OCI-M2 (cell line): Measurements from ENCODE around the gene GAB2.

Experiments used
- DNase-seq: peaks from one replicate; lab custom pipeline; 2025; ENCODE audit not compliant: unreplicated experiment; lab: John Stamatoyannopoulos, UW

GAB2 gene

DNA sequence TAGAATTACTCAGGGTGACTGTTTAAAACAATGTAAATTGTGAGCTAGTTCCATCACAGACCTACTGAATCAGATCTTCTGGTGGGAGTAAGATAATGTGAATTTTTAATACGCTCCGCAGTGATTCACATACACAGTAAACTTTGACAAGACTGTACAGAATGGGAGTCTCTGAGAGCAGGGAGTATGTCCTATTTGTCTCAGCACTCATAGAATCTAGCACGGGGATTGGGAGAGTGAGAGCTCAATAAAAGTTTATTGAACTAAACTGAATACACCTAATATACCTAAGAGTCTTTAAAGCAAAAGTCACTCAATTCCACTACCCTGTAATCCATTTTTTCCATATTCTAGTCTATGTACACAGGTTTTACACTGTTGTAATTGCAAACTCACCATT, 11.2 kb upstream of the GAB2 start:
- DNase-seq, result no peak

DNA sequence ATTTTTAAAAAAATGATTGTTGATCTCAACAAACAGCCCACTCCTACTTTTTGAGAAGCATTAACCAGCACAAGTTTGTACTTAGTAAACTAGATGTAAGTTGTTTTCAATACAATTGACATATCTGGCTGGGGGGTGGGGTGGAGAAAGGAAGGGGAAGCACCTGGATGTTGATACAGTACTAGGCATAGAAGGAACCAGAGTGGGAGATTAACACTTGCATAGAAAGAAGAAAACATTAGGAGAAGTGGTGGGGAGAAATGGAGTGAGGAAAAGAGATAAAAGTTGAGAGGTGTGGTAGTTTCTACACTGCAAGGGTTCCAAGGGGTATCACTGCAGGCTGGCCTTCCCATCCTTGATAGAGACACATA, 10.6 kb upstream of the GAB2 start:
- DNase-seq, result no peak

DNA sequence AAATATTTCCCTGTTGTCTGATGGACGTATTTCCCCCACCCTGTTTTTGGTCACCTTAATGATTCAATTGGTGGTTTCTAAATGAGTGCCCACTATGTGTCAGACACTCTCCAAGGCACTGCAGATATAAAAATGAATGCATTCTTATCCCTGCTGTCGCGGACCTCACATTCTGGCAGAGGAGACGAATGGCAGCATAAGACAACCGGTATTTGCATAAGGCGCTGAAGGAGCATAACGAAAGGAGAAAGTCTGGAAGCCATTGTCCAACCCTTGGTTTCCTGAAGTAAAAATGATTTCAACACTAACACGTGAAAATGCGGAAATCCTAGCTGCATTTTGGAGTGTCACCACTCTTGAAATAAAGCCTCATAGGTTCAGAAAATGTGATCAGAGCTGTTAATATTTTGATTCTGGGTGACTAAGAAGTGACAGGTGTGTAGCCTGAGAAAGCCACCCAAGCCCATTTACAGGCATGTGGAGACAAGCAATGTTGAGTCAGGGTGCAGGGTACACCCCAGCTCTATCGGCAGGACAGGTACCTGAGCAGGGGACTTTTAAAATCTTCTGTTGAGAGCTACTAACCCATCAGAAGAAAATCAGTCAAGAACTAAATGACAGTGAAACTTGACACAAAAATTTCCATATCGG, 10.1 kb upstream of the GAB2 start:
- DNase-seq, result no peak

DNA sequence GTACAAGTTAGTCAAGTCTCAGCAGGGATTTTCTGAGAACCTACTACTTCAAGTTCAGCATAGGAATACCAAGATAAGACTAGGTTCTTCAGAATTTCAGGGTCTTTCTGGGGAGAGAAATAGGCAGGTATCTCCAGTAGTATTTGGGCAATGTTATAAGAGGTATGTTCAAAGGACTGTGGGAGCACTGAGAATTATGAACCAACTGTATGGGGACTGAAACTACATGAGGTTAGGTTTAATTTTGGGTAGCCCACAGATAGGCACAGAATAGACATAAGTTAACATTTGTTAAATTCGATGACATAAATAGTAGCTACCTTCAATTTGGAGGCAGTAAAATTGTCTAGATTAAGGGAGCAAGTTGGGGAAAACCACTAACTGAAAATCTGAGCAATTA, 9.2 kb upstream of the GAB2 start:
- DNase-seq, result no peak

DNA sequence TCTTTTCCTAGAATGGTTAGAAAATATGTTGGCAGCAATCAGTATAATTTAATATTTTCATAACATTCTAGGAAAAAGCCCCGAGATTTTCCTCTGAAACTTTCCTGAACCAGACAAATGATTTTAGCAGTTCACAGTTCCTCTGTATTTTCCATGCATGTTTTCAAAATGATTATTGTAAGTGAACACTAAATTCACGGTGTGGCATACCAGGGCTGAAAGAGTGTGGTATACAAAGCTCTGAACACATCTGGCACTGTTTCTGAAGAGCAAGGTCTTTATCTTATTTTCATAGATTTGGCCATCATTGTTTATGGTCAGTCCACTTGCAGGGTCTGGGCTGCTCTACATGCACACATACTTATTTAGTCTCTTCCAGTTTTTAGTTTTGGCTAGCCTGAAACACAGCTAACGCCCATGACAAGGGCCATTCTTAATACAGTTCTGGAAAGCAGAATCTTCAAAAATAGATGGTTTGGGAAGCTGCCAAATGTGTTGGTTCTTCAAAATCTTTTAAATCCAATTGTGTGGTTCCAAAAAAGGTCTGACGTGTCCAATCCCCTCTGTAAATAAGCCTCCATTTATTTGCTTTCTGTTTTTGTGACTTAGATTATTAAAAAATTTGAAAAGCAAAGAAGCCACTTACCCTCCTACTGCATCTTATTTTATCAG, 7.9 kb upstream of the GAB2 start:
- DNase-seq, result no peak

DNA sequence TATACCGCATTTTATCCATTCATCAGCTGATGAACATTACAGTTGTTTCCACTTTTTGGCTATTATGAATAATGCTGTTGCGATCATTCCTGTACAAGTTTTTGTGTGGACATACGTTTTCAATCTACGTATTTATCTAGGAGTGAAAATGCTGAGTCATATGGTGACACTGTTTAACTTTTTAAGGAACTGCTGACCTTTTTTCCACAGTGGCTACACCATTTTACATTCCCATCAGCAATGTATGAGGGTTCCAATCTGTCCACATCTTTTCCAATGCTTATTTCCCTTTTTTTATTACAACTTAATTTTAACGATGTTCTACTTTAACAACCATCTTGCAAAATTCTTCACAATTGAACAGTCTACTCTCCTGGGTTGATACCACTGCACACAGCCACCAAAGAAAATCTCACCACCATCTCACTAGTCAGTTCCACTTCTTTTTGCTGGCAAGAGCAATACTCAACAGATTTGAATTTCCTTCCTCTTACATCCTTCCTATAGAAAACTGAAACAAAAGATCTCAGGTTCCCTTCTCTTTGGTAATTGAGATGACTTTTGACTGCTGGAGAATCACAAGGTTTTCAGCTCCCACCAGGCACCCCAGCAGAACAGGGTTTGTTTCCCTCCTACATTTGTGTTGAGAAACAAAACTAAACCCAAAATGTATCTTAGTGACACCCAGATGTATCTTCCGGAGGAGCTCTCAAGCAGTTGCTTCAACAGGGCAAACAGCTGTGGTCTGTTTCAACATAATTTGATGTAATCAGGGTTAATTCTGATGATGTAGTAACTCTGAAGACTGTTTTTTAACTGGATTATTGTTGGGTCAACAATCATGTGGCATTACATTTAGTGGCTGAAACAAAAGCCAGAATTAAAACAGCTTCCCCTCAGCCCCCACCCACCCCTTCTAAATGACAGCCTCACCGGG, 7.0 kb upstream of the GAB2 start:
- DNase-seq, result no peak

DNA sequence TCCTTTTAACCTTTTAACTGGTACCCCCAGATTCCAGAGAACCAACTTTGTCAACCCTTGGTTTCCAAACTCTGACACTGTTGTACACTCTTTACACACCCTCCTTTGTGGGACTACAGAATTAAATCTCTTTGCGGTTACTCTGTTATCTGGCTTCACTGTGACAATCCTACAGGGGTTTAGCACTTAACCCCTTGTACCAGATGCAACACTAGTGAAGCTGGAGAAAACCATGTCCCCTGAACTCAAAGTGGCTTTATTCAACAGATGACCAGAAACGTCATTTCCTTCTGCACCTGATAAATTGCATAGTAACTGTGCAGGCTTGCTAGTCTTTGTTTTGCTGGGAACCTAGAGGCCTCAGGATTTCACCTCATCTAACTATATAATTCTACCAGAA, 5.6 kb upstream of the GAB2 start:
- DNase-seq, result no peak

DNA sequence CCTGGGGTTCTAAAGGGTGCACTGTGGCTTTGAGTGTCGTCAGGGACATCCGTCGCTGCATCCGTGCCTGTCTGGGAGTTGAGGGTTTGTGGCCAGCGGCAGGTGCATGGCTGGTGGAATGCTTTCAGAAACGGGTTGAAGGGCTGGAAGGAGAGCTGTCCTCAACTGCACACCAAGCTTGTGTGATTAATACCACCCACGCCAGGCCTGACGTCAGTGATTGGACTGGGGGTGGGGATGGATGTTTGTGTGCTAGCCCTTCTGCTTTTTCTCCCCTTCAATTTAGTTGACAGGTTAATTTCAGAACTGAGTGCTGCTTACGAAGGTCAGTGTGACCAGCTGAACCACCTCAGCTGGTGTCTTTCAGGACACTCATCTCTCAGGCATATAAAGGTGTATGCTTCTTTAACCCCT, 3.2 kb upstream of the GAB2 start:
- DNase-seq, result no peak

DNA sequence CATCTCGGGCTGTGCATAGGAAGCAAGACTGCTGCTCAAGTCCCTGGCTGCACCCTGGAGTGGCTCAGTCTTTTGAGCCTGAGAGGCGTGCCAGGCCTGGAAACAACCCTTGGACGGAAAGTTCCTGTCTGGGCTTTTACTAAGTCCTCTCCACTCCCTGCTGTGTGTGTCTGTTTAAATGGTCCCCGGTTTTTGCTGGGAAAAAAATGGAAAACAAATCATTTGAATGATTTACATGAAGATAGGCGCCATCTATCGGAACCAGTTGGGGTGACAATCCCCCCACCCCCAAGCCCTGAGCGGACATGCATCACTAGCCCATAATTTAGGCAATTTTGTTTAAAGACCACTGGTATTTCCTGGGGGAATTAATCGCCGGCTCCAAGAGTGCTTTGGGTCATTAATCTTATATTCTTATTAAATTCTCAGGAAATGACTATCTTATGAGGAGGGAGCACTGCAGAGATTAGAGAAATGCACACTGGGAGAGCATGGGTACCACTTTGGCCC, 2.7 kb upstream of the GAB2 start:
- DNase-seq, result no peak

DNA sequence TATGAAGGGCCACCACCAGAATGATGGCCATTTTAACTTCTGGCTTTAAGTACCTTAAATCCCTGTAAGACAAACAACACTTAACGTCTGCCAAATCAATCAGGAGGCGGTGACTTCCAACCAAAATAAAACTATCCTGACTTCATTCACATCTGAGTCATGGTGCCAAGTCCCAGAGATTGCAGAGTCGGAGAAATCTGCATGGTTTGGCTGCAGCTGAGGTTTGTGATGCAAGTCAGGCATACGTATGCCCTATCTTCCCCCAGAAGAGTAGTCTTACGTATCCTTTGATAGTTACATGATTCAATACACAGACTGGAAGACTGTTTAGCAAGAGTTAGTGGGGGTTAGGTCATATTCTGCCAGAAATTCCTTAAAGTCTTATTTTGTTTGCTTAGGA, 1.7 kb upstream of the GAB2 start:
- no peak for DNase-seq

DNA sequence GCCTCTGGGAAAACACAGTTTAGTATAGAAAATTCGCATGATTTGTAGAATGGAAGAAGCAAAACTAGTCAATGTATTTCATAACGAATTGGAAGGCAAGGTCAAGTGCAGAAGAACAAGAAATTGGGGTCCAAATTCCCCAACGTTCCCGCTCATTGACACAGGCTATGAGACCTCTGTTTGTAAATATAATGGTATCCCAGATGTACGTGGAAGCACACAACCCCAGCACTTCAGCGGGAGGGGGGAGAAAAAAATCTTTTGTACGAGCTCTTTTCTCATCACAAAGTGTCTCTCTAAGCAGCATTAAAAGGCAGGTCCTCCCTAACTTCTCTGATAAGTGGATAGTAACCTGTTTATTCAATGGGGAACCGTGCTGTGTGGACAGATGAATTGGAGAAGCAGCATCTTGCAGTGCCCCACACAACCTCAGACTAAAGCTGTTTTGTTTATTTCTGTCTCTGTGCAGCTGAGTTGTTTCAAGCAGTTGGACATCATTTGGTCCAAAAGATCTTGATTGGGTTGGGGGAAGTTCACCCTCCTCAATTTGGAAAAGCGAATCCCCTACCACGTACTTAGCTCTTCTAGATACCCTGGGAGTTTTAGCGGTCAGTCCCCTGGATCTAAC, 1.1 kb upstream of the GAB2 start:
- DNase-seq, result no peak

DNA sequence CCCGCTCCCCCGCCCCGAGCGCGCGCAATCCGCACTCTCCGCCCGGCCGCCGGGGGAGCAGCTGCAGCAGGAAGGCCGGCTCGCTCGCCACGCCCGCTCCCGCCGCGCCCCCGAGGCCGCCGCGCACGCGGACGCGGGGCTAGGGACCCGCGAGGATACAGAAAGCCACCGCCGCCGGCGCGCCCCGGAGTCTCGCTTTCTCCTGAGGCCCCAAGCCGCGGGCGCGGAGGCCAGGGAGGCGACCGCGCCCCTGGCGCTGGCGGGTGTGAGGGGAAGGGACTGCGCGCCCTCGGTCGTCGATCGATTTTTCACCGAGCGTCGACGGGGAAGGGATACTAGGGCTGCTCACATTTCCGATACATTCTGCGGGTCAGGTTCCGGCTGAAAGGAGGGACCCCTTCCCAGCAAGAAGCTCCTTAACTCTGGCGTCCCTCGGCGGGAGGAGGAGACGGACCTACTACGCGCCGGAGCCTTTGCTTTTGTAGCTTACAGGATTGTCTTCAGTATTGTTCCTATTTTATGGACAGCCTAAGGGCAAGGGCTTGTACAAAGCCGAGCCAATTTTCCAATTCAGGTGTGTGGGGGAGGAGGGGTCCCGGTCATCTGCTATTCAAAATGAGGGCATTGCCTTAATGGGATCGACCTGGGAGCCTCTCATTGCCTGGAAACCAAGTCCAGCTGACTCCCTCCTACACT, 416 bp upstream of the GAB2 start:
- no peak for DNase-seq

DNA sequence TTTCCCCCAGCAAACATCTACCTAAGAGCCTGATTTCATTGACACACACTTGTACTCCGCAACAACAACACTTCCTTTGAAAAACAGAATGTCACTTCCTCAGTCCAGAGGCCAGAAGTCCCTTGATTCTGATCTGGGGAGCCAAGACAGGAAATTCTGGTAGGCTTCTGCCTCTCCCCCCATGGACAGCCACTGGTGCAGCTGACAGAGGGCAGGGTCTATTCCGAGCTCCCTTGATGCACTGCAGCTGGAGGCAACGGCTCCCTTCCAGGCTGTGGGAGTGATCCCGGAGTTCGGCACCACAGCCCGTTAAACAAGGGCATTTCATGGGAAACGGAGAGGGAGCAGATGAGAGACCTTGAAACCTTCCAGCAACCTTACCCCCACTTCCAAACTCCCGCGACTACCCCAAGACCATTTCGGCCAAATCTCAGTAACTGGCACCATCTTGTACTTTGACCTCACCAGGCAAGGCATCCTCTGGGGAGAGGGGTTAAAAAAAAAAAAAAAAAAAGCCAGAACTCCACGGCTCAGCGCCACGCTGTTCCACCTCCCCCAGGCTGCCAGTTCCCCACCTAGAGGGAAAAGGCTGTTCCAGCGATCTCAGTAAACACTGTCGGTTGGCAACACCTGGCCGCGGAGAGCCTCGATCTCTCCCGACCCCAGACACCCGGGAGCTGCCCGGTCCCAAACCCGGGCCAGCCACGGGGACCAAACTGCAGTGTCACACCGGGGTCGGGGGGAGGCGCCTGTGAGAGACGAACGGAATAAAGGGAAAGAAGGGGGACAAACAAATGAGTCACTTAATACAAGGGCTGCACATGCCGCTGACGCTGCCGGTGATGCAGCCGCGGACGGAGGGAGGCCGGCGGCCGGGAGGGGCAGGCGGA, 1.1 kb downstream of the GAB2 start:
- DNase-seq, result peak; percentile 62

DNA sequence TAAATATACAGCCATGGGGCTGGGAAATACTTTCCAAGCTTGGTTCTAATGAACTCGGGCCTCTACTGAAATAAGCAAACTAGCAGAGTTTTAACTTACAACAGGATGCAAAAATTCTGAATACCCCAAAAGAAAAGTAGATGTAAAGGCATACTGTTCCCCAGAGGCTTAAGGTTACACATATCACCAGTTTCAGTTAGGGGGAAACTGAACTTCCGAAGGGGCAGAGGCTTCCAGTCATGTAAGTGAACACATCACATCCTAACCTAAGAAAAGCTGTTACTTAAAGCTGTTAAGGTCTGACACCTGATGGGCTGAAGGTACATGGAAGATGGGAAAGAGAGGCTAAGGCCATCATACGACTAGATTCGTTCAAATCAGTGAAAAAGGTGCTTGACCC, 2.3 kb downstream of the GAB2 start:
- no peak for DNase-seq

DNA sequence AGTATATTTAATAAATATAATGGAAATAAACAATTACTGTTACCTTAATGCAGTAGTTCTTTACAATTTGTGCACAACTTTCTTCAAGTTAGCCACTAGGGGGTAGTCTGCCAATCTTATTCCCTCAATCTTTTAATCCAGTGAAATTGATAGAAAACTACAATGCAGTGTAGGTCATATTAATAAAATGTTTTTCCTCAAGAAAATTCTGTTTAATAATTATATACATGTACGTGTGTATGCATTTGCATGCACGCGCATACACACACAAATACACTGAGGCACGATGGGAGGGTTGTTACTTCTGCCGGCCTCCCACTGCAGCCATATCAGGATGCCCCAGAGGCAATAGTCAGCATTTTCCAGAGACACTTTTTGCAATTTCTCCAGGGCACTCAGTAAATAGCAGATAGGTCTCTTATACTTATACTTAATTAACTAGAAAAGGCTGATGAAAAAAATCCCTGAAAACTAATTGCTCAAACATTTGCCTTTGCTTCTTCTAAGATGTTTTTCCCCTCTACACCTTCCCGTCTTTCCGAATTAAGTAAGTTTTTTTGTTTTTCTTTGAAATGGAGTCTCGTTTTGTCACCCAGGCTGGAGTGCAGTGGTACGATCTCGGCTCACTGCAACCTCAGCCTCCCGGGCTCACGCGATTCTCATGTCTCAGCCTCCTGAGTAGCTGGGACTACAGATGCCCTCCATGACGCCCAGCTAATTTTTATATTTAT, 3.1 kb downstream of the GAB2 start:
- DNase-seq, result no peak

DNA sequence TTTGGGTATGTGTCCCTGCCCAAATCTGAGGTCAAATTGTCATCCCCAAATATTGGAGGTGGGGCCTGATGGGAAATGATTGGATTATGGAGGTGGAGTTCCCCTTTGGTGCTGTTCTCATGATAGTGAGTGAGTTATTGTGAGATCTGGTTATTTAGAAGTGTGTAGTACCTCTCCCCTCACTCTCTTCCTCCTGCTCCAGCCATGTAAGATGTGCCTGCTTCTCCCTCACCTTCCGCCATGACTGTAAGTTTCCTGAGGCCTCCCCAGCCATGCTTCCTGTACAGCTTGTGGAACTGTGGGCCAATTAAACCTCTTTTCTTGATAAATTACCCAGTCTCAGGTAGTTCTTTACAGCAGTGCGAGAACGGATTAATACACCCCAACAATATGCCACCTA, 9.0 kb downstream of the GAB2 start:
- DNase-seq, result no peak

DNA sequence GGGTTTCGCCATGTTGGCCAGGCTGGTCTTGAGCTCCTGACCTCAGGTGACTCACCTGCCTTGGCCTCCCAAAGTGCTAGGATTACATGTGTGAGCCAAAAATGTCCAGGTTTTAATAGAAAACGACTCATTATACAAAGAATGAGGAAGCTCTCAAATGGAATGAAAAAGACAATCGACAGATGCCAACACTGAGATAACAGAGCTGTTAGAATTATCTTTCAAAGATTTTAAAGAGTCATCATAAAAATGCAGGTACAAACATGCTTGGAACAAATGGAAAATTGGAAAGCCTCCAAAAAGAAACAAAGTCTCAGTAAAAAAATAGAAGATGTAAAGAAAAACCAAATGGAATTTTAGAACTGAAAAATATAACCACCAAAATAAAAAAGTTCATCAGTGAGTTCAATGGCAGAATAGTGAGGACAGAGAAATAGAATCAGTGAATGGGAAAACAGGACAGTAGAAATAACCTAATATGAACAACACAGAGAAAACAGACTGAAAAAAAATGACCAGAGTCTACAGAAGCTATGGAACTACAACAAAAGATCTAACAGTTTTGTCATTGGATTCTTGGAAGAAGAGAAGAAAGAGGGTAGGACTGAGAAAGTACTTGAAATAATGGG, 10.9 kb downstream of the GAB2 start:
- DNase-seq, result no peak

DNA sequence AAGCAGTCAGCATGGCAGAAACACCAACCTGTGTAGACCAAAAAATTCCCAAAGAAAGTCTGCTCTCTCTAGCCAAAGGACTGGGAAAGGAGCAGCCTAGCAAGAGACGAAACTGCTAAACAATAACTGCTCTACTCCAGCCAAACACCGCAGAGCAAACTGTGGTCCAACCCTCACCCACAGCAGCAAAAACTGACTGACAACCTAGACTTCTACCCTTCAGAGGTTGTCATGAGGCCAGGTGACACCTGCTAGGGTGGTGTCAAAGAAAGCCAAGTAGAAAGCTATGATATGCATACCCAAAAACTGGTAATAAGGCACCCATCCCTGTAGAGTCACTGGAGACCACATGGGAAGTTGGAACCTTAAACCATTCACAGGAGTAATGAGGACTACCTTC, 11.8 kb downstream of the GAB2 start:
- DNase-seq, result no peak

DNA sequence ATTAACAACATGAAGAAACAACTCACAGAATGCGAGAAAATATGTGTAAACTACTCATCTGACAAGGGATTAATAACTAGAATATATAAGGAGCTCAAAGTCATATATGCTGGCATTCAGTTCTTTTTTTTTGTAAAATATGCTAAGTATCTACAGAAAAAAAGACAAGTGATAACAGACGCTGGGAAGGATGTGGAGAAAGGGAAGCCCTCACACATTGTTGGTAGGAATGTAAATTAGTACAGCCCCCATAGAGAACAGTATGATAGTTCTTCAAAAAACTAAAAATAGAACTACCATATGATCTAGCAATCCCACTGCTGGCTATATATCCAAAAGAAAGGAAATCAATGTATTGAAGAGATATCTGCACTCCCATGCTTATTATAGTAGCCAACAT, 13.8 kb downstream of the GAB2 start:
- DNase-seq, result no peak
